ENCODE results near the gene NFE2L1. TPM values are rescaled to one million over a fixed set of nuclear protein-coding genes. Genes with fewer than 3 reads are reported as not detected.
"Not testable (repeated sequence)": the region's sequence is repeated elsewhere in the genome, so short reads cannot be mapped to it uniquely, and the experiment has no call there.

The NFE2L1 gene
- total RNA-seq, 1 experiment from 2014 or later: 161 TPM

GRCh38 chr17:48016112-48016511, 32.0 kb upstream of the NFE2L1 start:
- no peak overlapping the region for H2BK20ac ChIP-seq (ENCODE audit: low read depth, low read length, poor library complexity, severe bottlenecking)
- no peak overlapping the region for H3K23ac ChIP-seq (ENCODE audit: insufficient read length, low read depth, low read length)
- Mint-ChIP-seq H3K27me3 (ENCODE audit: low read depth) (peaks cover 34% of the 10 kb centered on the region), H3K36me3 (ENCODE audit: insufficient read depth in 1 of 3, low read depth in 3 of 3) (no peaks in the 10 kb centered on the region; a peak in 1 of 7 replicates), H3K27ac (no peak overlapping the region), H3K9me3 (no peaks in the 10 kb centered on the region), H3K4me3 (no peak overlapping the region), H3K4me1 (peaks cover 37 to 41% of the 10 kb centered on the region in 2 experiments)
- H3K79me1 ChIP-seq (ENCODE audit: insufficient read depth, low read depth, low read length, poor library complexity, severe bottlenecking): no peaks in the 10 kb centered on the region
- DNase-seq: no peak
- H3K14ac ChIP-seq (ENCODE audit: insufficient read depth, low read length): no peak overlapping the region
- H3K23me2 ChIP-seq (ENCODE audit: insufficient read length, low read depth, low read length, poor library complexity, severe bottlenecking): peaks cover 9% of the 10 kb centered on the region
- H3T11ph ChIP-seq (ENCODE audit: low read length): no peak overlapping the region
- no peak overlapping the region for H4K8ac ChIP-seq (replicated peaks; ENCODE audit: insufficient read length, low read depth, low read length)
- H3K79me2 ChIP-seq (ENCODE audit: insufficient read depth, low read length): no peaks in the 10 kb centered on the region
- no peak overlapping the region for H2BK120ac ChIP-seq (ENCODE audit: low read depth, low read length, poor library complexity, severe bottlenecking)
- H4K91ac ChIP-seq (ENCODE audit: insufficient read length, low read depth, low read length): no peak overlapping the region
- no peak overlapping the region for H3K27ac ChIP-seq (ENCODE audit: insufficient read length, low read depth, low read length)
- H4K5ac ChIP-seq (ENCODE audit: insufficient read length, low read depth, low read length): no peak overlapping the region
- H3K27me3 ChIP-seq (ENCODE audit: insufficient read depth, low read length): no peaks in the 10 kb centered on the region; the same call in 1 of the 2 replicates
- no peak overlapping the region for H2BK5ac ChIP-seq (ENCODE audit: insufficient read length, low read length)
- no peak overlapping the region for H3K56ac ChIP-seq (ENCODE audit: insufficient read length, low read depth, low read length)
- no peak overlapping the region for H2BK15ac ChIP-seq (ENCODE audit: low read depth, low read length)
- no peak overlapping the region for H3K4me2 ChIP-seq (ENCODE audit: insufficient read depth, insufficient read length, low read length)
- no peak overlapping the region for H3K18ac ChIP-seq (ENCODE audit: insufficient read length, low read depth, low read length)
- no peaks in the 10 kb centered on the region for H3K9me3 ChIP-seq (ENCODE audit: control insufficient read depth, low read depth, low read length)
- no peak overlapping the region for H3K4ac ChIP-seq (ENCODE audit: low read depth, low read length)
- WGBS (ENCODE audit: extremely low coverage, insufficient read length, low lambda C conversion rate): no CpG with 5 or more reads among the region's 2 CpGs
- TF ChIP-seq CTCF (conservative IDR thresholded peaks at IDR 0.05): no peak
- no peaks in the 10 kb centered on the region for H4K20me1 ChIP-seq (ENCODE audit: control insufficient read depth, insufficient read depth, insufficient read length)
- H2AK5ac ChIP-seq (ENCODE audit: insufficient read length, low read length): no peak overlapping the region
- no peaks in the 10 kb centered on the region for H3K4me1 ChIP-seq (ENCODE audit: insufficient read depth, low read length)
- H3K9ac ChIP-seq (ENCODE audit: extremely low read depth, insufficient read length, low read length): no peak overlapping the region
- no peak overlapping the region for H2AFZ ChIP-seq (ENCODE audit: low read length)
- H2BK12ac ChIP-seq (ENCODE audit: insufficient read length, low read depth, low read length): no peak overlapping the region

- not testable (repeated sequence) for H3K79me2 ChIP-seq (ENCODE audit: insufficient read depth, low read length); H3K27me3 ChIP-seq (ENCODE audit: insufficient read depth, low read length); H3K27ac ChIP-seq (ENCODE audit: insufficient read length, low read depth, low read length); H3K56ac ChIP-seq (ENCODE audit: insufficient read length, low read depth, low read length); H3K27ac Mint-ChIP-seq; H3K18ac ChIP-seq (ENCODE audit: insufficient read length, low read depth, low read length); H4K20me1 ChIP-seq (ENCODE audit: control insufficient read depth, insufficient read depth, insufficient read length); DNase-seq; H3T11ph ChIP-seq (ENCODE audit: low read length); H2BK15ac ChIP-seq (ENCODE audit: low read depth, low read length); H2AFZ ChIP-seq (ENCODE audit: low read length); H4K91ac ChIP-seq (ENCODE audit: insufficient read length, low read depth, low read length); H4K8ac ChIP-seq (replicated peaks; ENCODE audit: insufficient read length, low read depth, low read length); H2AK5ac ChIP-seq (ENCODE audit: insufficient read length, low read length); H3K9ac ChIP-seq (ENCODE audit: extremely low read depth, insufficient read length, low read length); H3K14ac ChIP-seq (ENCODE audit: insufficient read depth, low read length); H3K23me2 ChIP-seq (ENCODE audit: insufficient read length, low read depth, low read length, poor library complexity, severe bottlenecking); H3K9me3 ChIP-seq (ENCODE audit: control insufficient read depth, low read depth, low read length); H3K4me2 ChIP-seq (ENCODE audit: insufficient read depth, insufficient read length, low read length); H3K4me3 Mint-ChIP-seq; H2BK120ac ChIP-seq (ENCODE audit: low read depth, low read length, poor library complexity, severe bottlenecking); H4K5ac ChIP-seq (ENCODE audit: insufficient read length, low read depth, low read length); H3K9me3 Mint-ChIP-seq; H3K36me3 Mint-ChIP-seq (ENCODE audit: insufficient read depth in 1 of 3, low read depth in 3 of 3); H3K79me1 ChIP-seq (ENCODE audit: insufficient read depth, low read depth, low read length, poor library complexity, severe bottlenecking); H3K23ac ChIP-seq (ENCODE audit: insufficient read length, low read depth, low read length); H3K4ac ChIP-seq (ENCODE audit: low read depth, low read length); H2BK20ac ChIP-seq (ENCODE audit: low read depth, low read length, poor library complexity, severe bottlenecking); H2BK12ac ChIP-seq (ENCODE audit: insufficient read length, low read depth, low read length); H3K4me1 ChIP-seq (ENCODE audit: insufficient read depth, low read length); H2BK5ac ChIP-seq (ENCODE audit: insufficient read length, low read length)
- H3K4me1 Mint-ChIP-seq: peaks cover 30 to 33% of the 10 kb centered on the region in 2 experiments
- WGBS (ENCODE audit: extremely low coverage, insufficient read length, low lambda C conversion rate): no CpG with 5 or more reads among the region's 4 CpGs
- H3K27me3 Mint-ChIP-seq (ENCODE audit: low read depth): peaks cover 28% of the 10 kb centered on the region
Measured at GRCh38 chr17:48017817-48018158, 30.4 kb upstream of the NFE2L1 start.

Measured in H9 (cell line).